ENCODE results near the gene ZDHHC5.

The ZDHHC5 gene, protein sequence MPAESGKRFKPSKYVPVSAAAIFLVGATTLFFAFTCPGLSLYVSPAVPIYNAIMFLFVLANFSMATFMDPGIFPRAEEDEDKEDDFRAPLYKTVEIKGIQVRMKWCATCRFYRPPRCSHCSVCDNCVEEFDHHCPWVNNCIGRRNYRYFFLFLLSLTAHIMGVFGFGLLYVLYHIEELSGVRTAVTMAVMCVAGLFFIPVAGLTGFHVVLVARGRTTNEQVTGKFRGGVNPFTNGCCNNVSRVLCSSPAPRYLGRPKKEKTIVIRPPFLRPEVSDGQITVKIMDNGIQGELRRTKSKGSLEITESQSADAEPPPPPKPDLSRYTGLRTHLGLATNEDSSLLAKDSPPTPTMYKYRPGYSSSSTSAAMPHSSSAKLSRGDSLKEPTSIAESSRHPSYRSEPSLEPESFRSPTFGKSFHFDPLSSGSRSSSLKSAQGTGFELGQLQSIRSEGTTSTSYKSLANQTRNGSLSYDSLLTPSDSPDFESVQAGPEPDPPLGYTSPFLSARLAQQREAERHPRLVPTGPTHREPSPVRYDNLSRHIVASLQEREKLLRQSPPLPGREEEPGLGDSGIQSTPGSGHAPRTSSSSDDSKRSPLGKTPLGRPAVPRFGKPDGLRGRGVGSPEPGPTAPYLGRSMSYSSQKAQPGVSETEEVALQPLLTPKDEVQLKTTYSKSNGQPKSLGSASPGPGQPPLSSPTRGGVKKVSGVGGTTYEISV

DNA sequence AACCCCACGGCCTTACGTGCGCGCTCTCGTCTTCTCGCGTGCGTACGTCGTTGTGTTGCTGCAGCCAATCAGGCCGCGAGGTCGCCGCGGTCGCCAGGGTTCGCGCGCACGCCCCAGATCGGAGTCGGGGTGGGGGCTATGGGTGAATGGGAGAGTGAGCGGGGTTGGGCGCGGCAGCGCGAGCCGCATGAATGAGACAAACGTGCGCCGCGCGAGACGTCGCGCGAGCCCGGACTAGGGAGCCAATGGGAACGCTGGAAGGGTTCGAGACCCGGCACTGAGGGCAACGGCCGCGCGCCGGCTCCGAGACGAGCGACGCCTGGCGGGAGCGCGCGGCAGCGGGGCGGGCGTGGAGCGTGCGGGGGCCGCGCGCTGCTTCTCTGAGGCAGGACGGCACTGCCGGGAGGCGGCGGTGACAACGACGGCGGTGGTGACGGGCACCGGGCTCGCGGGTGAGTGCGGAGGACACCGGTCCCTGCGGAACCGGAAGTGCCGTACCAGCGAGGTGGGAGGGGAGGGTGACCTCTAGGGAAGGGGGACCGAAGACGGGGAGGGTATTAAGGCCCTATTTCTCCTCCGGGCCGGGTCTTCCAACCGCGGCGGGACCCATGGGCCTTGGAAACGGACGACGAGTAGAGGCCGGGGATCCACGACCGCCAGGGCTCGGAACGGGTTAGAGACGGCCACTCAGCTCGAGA is at the start of gene ZDHHC5:
ZDHHC5 (plus strand) TSS at position 379 of the 698 bp plus-strand sequence. CDS start 4,977 bp downstream, outside the sequence.
- peak; percentile 83 for DNase-seq

DNA sequence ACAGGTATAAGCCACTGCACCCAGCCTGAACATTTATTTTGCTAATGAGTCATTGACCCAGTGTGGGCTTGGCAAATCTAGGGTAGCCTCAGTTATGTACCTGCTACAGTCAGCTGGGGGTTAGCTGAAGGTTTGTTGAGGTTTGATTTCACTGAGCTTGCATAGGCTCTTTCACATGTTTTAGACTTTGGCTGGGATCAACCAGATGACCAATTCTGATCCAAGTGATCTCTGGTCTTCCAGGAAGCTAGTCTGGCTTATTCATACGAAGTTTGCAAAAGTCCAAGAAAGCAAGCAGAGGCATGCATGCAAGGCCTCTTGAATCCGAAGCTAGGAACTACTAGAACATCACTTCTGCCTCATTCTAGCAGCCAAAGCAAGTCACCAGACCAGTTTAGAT is 49.5 kb upstream of the ZDHHC5 start:
- DNase-seq = no peak

DNA sequence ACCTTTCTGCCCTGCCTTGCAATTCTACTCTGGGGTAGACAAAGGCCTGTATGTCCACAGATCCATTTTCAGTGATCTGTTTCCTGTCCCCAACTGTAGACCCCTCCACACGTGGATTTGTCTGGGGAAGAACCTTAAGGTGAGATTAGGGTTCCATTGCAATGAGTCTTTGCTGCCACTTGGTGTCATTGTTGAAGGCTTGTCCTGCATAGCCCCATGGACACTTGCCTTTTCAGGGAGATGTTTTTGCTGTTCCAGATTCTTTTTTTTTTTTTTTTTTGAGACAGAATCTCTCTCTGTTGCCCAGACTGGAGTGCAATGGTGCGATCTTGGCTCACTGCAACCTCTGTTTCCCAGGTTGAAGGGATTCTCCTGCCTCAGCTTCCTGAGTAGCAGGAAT is 48.6 kb upstream of the ZDHHC5 start:
- no peak for DNase-seq

DNA sequence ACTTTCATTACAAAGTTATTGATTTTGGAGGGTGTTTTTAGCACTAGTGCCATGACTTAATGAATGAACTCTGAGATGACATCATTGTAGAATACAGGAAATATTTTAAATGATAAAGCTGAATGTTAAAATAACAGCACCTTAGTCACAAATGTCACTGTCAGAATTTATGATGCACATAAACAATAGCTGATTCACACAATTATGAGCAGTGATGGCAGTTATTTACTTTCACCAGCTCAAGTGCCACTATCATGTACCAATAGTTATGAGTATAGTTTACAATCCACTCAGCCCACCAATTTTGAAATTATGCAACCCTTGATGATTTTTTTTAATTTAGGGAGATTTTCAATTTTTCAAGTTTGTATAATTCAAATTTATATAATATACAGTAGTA is 47.4 kb upstream of the ZDHHC5 start:
- no peak for DNase-seq

DNA sequence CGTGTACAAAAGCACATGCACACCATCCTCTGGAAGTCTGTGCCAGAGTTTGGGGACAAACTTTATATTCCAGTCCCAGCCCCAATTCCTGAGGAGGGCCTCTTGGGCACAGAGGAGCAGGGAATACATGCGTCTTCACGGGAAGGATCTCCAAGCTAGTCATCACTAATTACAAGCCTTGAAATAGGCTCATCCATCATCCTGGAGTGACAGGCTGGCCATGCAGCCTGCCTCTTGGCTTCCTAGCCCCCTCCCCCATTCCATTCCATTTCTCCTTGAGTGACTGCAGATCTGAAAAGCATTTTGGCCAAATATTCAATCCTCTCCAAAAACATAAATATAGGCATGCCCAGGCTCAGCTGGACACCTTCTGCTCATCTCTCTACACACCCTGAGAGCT is 45.7 kb upstream of the ZDHHC5 start:
- no peak for DNase-seq

DNA sequence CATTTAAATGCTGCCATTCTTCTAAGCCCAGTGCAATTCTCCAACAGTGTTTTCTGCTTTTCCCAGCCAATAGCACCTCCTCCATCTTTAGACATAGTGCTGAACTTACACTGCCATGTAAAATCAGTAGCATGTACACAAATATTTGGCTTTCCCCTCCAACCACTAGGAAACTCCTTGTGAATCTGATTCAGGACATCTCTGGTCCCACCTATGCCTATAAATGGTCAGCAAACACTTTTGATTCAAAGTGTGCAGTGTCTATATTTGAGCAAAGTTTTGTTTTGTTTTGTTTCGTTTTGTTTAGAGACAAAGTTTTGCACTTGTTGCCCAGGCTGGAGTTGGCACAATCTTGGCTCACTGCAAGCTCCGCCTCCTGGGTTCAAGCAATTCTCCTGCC is 43.0 kb upstream of the ZDHHC5 start:
- no peak for DNase-seq

DNA sequence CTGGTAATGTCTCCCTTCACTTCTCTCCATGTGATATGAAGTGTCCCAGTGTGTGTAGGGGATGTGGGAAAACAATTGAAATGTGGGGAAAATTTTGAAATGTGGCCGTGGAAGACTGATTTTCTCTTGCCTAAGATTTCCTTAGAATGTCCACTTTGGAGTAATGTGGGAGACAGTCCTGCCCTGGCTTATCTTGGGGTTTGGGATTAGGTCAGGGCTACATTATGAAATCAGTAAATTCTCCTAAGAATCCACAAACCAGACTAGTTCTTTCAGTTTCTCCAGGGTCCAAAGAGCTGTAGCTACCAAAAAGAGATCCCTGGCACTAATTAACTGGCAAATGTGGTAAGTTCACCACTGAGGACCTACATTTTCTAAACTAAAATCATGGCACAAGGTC is 41.0 kb upstream of the ZDHHC5 start:
- no peak for DNase-seq

DNA sequence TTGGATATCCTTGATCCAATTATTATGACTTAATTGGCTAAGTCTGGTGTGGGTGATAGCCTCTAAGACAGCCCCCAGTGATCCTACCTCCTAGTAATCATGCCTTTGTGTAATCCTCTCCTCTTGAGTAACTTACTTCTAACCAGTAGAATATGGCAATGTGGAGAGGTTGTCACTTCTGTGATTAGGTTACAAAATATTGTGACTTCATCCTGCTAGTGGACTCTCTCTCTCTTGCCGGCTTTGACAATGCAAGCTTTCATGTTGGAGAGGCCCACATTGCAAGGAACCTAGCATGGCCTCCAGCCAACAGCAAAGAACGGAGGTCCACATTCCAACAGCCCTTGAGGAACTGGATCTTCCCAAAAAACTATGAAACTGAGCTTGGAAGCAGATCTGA is 37.7 kb upstream of the ZDHHC5 start:
- DNase-seq = no peak

DNA sequence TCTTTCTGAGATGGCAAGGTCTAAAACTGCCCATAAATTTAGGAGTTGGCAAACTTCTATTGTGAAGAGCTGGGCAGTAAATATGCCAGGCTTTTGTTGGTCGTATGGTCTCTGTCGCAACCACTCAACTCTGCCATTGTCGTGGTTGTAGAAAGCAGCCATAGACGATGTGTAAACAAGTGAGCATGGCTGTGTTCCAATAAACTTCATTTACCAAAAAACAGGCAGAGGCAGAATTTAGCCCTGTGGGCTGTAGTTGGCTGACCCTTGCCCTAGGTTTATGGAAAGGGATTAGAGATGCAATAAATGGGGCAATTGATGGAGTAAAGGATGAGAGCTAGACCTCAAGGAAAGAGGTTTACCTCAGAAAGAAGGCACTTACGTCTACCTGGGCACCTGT is 35.8 kb upstream of the ZDHHC5 start:
- DNase-seq = no peak

DNA sequence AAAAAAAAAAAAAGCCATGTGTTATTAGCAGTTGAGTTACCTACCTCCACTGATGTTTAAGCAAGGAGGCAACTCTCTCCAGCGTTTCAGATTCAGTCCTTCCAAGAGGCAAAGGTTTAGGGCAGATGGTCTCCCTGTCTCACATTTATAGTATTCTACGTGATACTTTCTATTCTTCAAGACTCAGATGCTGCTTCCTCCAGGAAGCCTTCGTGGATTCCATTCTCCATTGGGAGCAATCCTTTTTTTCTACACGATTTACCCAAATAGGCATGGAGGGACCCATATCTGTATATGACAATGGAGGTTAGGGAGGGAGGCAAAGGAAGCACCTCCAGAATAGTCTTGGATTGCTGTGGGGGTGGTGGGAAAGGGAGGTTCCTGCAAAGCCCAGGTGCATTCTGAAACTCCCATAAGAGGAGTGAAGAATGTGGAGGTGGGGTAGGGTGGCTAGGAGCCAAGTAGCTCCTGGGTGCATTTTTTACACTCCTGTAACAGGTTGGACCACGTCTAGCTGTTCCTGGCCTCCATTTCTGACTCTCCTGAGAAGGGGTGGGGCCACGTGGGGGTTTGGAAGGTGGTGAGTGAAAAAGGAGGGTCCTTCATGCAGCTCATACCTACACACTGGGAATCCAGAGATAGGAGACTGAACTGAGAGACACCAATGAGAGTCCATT is 34.4 kb upstream of the ZDHHC5 start:
- DNase-seq = no peak

DNA sequence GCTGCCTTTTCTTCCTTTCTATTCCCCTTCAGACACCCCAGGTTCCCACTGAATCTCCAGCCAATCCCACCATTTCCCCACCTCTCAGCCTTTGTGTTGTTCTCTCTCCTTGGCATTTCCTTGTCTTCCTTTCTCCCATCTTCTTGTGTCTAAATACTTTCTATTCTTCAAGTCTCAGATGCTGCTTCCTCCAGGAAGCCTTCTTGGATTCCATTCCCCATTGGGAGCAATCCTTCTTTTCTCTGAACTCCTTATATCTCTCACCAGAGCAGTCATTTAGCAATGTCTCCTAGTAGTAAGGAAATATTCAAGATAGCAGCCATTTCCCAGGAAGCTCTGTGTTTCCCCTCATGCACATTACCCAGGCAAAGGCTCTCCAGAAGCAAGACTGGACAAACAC is 33.6 kb upstream of the ZDHHC5 start:
- DNase-seq = no peak

DNA sequence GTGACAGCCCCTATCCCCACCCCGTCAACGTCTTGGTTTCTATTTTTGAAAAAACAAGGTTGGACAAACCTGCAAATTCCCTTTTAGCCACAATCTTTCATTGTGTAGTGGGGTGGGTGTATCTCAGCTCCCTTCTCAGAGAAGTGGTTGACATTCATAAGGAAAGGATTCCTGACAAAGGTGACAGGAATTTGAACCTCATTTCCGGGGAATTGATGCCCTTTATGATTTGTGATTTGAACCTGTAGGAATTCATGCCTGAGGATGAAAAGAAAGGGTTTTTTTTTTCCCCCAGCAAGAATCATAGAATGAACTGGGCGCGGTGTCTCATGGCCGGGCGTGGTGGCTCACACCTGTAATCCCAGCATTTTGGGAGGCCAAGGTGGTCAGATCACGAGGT is 32.7 kb upstream of the ZDHHC5 start:
- no peak for DNase-seq

DNA sequence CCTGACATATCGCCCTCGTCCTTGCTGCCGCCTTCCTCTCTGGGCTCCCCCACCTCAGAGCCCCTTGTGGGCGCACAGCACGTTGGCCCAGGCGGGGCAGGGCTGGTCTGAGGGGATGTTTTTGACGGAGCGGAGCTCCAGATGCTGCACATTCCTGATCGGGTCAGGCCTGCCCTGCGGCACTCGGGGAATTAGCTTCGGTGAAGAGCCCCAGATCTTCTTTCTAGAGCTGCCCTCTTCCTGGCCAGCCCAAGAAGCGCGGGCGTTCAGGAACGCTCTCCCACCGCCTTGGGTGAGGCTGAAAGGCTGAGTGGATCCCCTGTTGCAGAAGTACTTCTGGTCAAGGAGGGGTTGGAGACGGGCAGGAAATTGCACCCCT is 30.3 kb upstream of the ZDHHC5 start:
- DNase-seq = no peak

DNA sequence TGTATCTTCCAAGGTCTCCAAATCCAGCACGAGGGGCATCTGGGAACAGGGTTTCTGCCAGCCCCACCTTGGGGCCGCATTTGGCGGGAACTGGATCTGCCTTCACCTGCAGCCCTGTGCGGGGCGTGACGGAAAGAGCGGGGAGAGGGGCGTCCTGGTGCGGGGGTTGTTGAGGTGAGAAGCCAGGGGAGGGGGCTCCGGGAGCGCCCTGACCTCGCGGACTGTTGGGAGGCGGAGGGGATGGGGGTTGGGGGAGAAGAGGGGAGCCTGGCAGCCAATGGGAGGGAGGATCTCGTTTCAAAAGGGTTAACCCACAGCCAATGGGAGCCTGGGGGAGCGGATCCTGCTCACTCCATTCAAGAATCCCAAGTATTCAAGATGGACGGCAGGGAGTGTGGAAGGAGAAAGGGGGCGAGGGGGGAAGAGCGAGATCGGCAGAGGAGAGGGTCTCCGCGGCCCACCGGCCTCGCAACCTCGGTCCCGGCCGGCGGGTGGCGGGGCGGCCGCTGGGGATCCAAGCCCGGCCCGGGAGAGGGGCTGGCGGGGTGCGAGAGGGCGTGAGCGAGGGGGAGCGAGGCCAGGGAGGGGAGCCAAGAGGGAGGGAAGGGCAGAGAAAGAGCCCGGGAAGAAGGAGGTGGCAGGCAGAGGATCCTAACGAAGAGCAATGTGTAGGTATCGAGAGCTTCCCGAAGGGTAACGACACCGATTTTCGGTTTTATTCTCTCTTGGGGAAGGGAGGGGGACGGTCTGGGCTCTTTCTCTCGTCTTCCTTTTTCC is 29.7 kb upstream of the ZDHHC5 start:
- no peak for DNase-seq

DNA sequence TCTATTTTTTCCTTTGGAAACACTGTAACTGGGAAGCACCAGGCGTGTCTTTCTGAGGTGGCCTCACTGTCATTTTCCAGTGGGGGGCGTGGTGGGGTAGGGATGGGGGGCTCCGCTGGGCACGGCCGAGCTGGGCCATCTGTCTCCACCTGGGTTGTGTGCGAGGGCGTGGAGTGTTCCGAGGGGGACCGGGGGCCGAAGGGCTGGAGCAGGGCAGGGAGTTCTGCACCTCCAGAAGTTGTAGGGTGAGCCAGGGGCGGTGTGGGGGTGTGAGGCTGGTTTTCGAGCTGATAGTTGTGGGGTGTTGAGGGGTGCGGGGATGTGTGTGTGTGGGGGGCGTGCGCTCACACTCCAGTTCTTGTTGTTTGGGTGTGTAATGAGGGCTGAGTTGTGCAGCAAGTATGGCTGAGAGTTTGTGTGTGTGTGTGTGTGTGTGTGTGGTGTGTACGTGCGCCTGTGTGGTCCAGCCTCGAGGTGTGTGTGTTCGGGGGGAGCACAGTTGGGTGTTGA is 29.0 kb upstream of the ZDHHC5 start:
- no peak for DNase-seq

DNA sequence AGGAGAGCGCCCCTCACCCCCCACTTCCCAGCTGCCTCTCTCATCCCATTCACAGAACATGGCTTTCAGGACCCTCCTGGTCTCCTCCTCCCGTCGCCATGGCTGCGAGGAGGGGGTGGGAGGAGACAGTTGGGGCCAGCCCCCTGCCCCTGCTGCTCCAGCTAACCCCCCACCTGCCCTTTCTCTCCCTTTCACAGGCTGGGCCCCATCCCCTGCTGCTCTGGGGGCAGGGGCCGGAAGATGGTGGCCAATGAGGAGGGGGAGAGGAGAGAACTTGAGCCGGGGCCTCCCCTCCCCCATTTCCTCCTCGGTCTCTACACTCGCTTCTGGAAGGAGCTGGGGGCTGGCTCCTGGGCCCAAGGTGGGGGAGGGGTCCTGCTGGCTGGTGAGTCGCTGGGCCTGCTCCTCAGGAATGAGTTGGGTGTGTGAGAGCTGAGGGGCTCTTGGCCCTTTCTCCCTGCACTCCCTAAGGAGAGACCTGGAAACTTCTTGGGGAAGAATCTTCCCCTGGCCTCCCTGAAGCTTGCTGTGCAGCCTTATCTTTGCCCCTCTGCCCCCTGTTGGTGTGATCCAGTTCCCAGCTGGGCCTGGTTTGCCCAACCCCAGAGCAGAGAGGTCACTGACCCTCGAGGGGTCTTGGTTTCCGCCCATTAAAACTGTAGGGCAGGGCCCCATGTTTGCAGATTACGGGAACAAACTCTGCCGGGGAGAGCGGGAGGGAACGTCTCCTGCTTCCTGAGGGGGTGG is 28.4 kb upstream of the ZDHHC5 start:
- no peak for DNase-seq

DNA sequence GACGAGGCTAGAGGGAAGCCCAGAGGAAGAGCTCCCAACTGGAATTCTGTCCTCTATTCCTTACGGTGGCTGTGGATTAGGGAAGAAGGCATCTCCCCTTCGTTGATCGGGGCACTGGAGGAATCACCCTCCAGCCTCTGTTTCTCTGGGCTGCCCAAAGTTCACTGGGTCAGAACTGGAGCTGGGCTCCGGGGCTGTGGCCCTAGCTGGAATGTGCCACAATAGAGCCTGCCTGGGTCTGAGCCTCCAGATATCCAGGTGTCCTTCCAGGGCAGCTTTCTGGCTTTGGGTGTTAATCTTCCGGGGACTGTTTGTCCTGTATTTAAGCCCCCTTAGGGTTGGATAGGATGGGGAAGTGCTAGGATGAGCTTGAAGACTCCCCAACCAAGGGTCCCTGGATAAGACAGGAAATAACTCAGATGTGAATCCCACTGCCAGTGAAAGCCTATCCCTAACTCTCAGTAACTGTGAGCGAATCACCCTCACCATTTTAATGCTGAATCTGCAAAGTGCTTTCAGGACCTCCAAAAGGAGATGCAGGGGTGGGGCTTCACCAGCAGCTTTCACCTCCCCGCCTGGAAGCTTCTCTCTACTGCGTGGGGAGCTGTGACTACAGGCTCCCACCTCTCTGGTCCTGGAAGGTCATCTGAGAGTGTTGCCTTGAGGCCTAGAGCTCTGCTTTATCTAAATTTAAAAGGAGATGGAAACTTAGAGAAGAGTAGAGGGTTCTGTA is 27.7 kb upstream of the ZDHHC5 start:
- DNase-seq = no peak

DNA sequence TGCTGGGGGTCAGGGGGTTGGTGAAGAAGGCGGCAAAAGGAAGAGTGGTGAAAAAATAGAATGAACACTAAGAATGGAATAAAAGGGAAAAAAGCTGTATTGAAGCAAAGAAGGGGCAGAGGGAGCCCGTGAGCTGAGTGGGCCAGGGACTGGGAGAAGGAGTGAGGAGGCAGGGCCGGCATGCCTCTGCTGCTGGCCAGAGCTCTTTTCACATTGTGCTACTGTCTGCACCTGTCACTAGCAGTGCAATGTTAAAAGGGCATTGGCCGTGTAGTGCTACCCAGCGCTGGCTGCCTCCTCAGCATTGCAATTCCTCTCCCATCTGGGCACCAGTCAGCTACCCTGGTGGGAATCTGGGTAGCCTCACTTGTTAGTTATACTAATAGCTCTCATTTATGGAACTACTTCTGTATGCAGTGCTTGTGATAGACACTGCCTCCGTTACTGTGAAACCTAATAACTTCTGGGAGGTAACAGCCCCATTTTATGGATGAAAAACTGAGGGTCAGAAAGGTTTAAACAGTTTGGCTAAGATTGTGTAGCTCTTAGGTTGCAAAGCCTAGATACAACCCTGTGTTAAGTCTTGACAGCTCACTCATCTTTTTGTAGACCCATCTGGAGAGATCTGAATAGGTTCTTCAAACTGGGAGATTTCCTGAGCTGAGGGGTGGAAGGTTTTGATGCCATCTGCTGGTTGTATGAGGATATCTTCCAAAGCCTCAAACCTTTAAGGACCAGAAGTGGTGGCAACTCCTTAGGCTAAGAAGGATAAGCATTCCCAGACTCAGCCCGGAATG is 26.7 kb upstream of the ZDHHC5 start:
- no peak for DNase-seq

DNA sequence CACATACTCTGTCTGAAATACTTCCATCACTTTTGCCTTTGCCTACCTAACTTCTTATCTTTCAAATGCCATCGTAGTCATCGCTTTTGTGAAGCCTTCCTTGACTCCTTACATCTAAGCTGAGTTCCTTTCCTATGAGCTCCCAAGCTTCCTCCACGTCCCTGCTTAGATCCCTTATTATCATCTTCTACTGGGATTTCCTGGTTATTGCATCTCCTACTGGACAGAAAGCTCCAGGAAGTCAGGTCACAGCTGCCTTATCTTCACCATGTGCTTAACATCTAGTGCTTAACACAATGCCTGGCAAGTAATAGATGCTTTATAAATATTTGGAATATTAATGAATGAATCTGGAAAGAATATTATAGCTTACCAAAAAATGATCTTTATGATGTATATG is 24.1 kb upstream of the ZDHHC5 start:
- DNase-seq = no peak
